SK-N-SH (cell line): ENCODE data around the gene ITGAE.

Source experiments
- EP300 ChIP-seq, 2 experiments: IDR thresholded peaks; 2 replicates each; pipeline versions ENCODE4 v1.4.0 to v1.6.1; 2012; ENCODE audit warnings: borderline replicate concordance in 1 of 2, low read depth in 1 of 2, low read length in 1 of 2
- EZH2phosphoT487 ChIP-seq: fragments of 200-600 bp; sonication (generic); IDR thresholded peaks from 2 replicates; pipeline ENCODE4 v1.6.1; 2017; ENCODE audit warnings: low read depth, mixed run types, mild to moderate bottlenecking, antibody characterized with exemption, moderate library complexity, borderline replicate concordance
- GATA2 ChIP-seq: sonication (generic); formaldehyde crosslinking; IDR thresholded peaks from 2 replicates; pipeline ENCODE4 v1.5.0; 2020; ENCODE audit warnings: mild to moderate bottlenecking, missing genetic modification reagents
- NRF1 ChIP-seq: IDR thresholded peaks from 2 replicates; pipeline ENCODE4 v1.6.1; 2012; ENCODE audit warnings: low read depth, mild to moderate bottlenecking, low read length
- POLR2AphosphoS5 ChIP-seq: IDR thresholded peaks from 2 replicates; pipeline ENCODE4 v1.6.1; 2012; ENCODE audit warnings: low read depth, low read length
- SMC3 ChIP-seq: IDR thresholded peaks from 2 replicates; pipeline ENCODE4 v1.6.1; 2012; ENCODE audit warnings: low read depth, low read length, improper control_type of control experiment
- TAF1 ChIP-seq: IDR thresholded peaks from 2 replicates; pipeline ENCODE4 v1.6.1; 2012; ENCODE audit warnings: low read depth, mild to moderate bottlenecking, low read length, moderate library complexity, borderline replicate concordance
- TCF12 ChIP-seq: IDR thresholded peaks from 2 replicates; pipeline ENCODE4 v1.4.0; 2012
- TEAD4 ChIP-seq: IDR thresholded peaks from 2 replicates; pipeline ENCODE4 v1.4.0; 2012; ENCODE audit warnings: mild to moderate bottlenecking, borderline replicate concordance; ENCODE audit not compliant: insufficient read depth
- TF ChIP-seq, protein P1 (sequence below): fragments of 200-600 bp; sonication (generic); IDR thresholded peaks from 2 replicates; pipeline ENCODE4 v1.6.1; 2017; ENCODE audit warnings: antibody characterized with exemption, mild to moderate bottlenecking, moderate library complexity
- TF ChIP-seq, protein P2 (sequence below): fragments of 150-350 bp; IDR thresholded peaks from 2 replicates; pipeline ENCODE4 v1.6.1; 2017; ENCODE audit warnings: antibody characterized with exemption, low read length, low read depth, borderline replicate concordance
- TF ChIP-seq, protein P3 (sequence below): fragments of 150-350 bp; IDR thresholded peaks from 2 replicates; pipeline ENCODE4 v1.6.1; 2016; ENCODE audit warnings: mild to moderate bottlenecking, low read depth, low read length
- TF ChIP-seq, protein P4 (sequence below): IDR thresholded peaks from 2 replicates; pipeline ENCODE4 v1.6.1; 2012; ENCODE audit warnings: mild to moderate bottlenecking, low read depth, low read length, moderate library complexity

DNA sequence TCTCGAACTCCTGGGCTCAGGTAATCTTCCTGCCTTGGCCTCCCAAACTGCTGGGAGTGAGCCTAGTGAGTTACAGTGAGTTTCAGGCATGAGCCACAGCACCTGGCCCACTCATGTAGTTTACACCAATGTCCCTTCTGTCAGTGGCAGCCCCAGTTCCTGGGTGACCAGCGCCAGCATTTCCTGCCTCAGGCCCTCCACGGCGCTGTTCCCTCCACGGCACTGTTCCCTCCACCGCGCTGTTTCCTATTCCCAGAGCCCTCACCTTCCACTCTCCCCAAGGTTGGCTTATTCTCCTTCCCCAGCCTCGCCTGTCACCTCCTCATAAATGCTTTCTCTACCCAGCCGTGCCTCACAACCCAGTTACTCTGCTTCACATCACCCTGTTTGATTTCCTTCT is 32.6 kb downstream of the ITGAE start:
- TF ChIP-seq, protein P1, sequence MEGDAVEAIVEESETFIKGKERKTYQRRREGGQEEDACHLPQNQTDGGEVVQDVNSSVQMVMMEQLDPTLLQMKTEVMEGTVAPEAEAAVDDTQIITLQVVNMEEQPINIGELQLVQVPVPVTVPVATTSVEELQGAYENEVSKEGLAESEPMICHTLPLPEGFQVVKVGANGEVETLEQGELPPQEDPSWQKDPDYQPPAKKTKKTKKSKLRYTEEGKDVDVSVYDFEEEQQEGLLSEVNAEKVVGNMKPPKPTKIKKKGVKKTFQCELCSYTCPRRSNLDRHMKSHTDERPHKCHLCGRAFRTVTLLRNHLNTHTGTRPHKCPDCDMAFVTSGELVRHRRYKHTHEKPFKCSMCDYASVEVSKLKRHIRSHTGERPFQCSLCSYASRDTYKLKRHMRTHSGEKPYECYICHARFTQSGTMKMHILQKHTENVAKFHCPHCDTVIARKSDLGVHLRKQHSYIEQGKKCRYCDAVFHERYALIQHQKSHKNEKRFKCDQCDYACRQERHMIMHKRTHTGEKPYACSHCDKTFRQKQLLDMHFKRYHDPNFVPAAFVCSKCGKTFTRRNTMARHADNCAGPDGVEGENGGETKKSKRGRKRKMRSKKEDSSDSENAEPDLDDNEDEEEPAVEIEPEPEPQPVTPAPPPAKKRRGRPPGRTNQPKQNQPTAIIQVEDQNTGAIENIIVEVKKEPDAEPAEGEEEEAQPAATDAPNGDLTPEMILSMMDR: no peak
- no peak for TF ChIP-seq POLR2AphosphoS5
- no peak for TF ChIP-seq NRF1
- TF ChIP-seq, protein P2, sequence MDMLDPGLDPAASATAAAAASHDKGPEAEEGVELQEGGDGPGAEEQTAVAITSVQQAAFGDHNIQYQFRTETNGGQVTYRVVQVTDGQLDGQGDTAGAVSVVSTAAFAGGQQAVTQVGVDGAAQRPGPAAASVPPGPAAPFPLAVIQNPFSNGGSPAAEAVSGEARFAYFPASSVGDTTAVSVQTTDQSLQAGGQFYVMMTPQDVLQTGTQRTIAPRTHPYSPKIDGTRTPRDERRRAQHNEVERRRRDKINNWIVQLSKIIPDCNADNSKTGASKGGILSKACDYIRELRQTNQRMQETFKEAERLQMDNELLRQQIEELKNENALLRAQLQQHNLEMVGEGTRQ: no peak
- TF ChIP-seq GATA2 (CRISPR knock-in tag): no peak
- TF ChIP-seq, protein P3, sequence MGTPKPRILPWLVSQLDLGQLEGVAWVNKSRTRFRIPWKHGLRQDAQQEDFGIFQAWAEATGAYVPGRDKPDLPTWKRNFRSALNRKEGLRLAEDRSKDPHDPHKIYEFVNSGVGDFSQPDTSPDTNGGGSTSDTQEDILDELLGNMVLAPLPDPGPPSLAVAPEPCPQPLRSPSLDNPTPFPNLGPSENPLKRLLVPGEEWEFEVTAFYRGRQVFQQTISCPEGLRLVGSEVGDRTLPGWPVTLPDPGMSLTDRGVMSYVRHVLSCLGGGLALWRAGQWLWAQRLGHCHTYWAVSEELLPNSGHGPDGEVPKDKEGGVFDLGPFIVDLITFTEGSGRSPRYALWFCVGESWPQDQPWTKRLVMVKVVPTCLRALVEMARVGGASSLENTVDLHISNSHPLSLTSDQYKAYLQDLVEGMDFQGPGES: no peak
- no peak for TF ChIP-seq TCF12
- no peak for TF ChIP-seq EZH2phosphoT487
- no peak for TF ChIP-seq TEAD4
- no peak for TF ChIP-seq SMC3
- no peak for TF ChIP-seq EP300 (IDR thresholded peaks at IDR 0.05; ENCODE audit: borderline replicate concordance in 1 of 2, low read depth in 1 of 2, low read length in 1 of 2)
- TF ChIP-seq TAF1: no peak
- TF ChIP-seq, protein P4, sequence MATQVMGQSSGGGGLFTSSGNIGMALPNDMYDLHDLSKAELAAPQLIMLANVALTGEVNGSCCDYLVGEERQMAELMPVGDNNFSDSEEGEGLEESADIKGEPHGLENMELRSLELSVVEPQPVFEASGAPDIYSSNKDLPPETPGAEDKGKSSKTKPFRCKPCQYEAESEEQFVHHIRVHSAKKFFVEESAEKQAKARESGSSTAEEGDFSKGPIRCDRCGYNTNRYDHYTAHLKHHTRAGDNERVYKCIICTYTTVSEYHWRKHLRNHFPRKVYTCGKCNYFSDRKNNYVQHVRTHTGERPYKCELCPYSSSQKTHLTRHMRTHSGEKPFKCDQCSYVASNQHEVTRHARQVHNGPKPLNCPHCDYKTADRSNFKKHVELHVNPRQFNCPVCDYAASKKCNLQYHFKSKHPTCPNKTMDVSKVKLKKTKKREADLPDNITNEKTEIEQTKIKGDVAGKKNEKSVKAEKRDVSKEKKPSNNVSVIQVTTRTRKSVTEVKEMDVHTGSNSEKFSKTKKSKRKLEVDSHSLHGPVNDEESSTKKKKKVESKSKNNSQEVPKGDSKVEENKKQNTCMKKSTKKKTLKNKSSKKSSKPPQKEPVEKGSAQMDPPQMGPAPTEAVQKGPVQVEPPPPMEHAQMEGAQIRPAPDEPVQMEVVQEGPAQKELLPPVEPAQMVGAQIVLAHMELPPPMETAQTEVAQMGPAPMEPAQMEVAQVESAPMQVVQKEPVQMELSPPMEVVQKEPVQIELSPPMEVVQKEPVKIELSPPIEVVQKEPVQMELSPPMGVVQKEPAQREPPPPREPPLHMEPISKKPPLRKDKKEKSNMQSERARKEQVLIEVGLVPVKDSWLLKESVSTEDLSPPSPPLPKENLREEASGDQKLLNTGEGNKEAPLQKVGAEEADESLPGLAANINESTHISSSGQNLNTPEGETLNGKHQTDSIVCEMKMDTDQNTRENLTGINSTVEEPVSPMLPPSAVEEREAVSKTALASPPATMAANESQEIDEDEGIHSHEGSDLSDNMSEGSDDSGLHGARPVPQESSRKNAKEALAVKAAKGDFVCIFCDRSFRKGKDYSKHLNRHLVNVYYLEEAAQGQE: no peak
